GM23338 (cell line): ENCODE measurements around the gene LRP1-AS. TPM values are rescaled to one million over a fixed set of nuclear protein-coding genes. Genes with fewer than 3 reads are reported as not detected.

ENCODE experiments used
- ATAC-seq: fragments of 200-7000 bp; cut with Tn5 transposase; 3 replicates; pipeline ENCODE4 v1.9.1; 2020
- DNase-seq: peaks from one replicate; pipeline ENCODE4 v3.0.0-alpha.2; 2015; ENCODE audit warnings: low spot score
- H2AFZ ChIP-seq: fragments of 200-600 bp; sonication (generic); 2 replicates; pipeline ENCODE4 v1.8.0; 2016; ENCODE audit warnings: antibody characterized with exemption, mild to moderate bottlenecking, moderate library complexity
- H3F3A ChIP-seq: fragments of 200-600 bp; sonication (generic); replicated peaks from 2 replicates; pipeline ENCODE4 v1.8.0; 2017; ENCODE audit warnings: antibody characterized with exemption, mixed run types, low read depth
- H3K27ac ChIP-seq: fragments of 200-600 bp; sonication (generic); 2 replicates; pipeline ENCODE4 v1.6.1; 2016; ENCODE audit warnings: low read depth
- H3K27me3 ChIP-seq: fragments of 200-600 bp; sonication (generic); 2 replicates; pipeline ENCODE4 v1.8.0; 2016; ENCODE audit warnings: mild to moderate bottlenecking, mixed run types, moderate library complexity; ENCODE audit not compliant: insufficient read depth
- H3K36me3 ChIP-seq: fragments of 200-600 bp; sonication (generic); 2 replicates; pipeline ENCODE4 v1.8.0; 2016; ENCODE audit warnings: mild to moderate bottlenecking; ENCODE audit not compliant: insufficient read depth
- H3K4me1 ChIP-seq: fragments of 200-600 bp; sonication (generic); 2 replicates; pipeline ENCODE4 v1.8.0; 2016; ENCODE audit warnings: mild to moderate bottlenecking, moderate library complexity; ENCODE audit not compliant: insufficient read depth
- H3K4me2 ChIP-seq: fragments of 200-600 bp; sonication (generic); 2 replicates; pipeline ENCODE4 v1.7.1; 2017; ENCODE audit warnings: mixed run types
- H3K4me3 ChIP-seq: fragments of 200-600 bp; sonication (generic); 2 replicates; pipeline ENCODE4 v1.6.1; 2016; ENCODE audit warnings: mixed run types
- H3K79me2 ChIP-seq: fragments of 200-600 bp; sonication (generic); replicated peaks from 2 replicates; pipeline ENCODE4 v1.8.0; 2017; ENCODE audit warnings: mild to moderate bottlenecking; ENCODE audit not compliant: insufficient read depth
- H3K9me2 ChIP-seq: fragments of 200-600 bp; sonication (generic); 2 replicates; pipeline ENCODE4 v1.8.0; 2017; ENCODE audit not compliant: insufficient read depth
- H4K20me1 ChIP-seq: fragments of 200-600 bp; sonication (generic); replicated peaks from 2 replicates; pipeline ENCODE4 v1.8.0; 2017; ENCODE audit warnings: mild to moderate bottlenecking; ENCODE audit not compliant: insufficient read depth
- H3K27ac Mint-ChIP-seq: 2 replicates; pipeline ENCODE4 v1.8.0; 2020; ENCODE audit warnings: inconsistent platforms, mild to moderate bottlenecking, moderate library complexity, mixed read lengths
- H3K27me3 Mint-ChIP-seq: 3 replicates; pipeline ENCODE4 v1.8.0; 2022; ENCODE audit warnings: low read depth, mild to moderate bottlenecking, moderate library complexity, mixed read lengths, inconsistent platforms; ENCODE audit not compliant: insufficient read depth, poor library complexity
- H3K36me3 Mint-ChIP-seq: 3 replicates; pipeline ENCODE4 v1.8.0; 2021; ENCODE audit warnings: low read depth, mild to moderate bottlenecking, inconsistent platforms, moderate library complexity, mixed read lengths
- H3K4me1 Mint-ChIP-seq: 3 replicates; pipeline ENCODE4 v1.8.0; 2020; ENCODE audit warnings: mild to moderate bottlenecking, inconsistent platforms, mixed read lengths
- H3K4me3 Mint-ChIP-seq: 3 replicates; pipeline ENCODE4 v1.8.0; 2021; ENCODE audit warnings: moderate library complexity, mild to moderate bottlenecking, inconsistent platforms, mixed read lengths
- H3K9me3 Mint-ChIP-seq: 3 replicates; pipeline ENCODE4 v1.8.0; 2020; ENCODE audit warnings: moderate library complexity, mild to moderate bottlenecking, inconsistent platforms, mixed read lengths
- CREB1 ChIP-seq: fragments of 250-450 bp; sonication (Bioruptor Pico); IDR thresholded peaks from 2 replicates; pipeline ENCODE4 v1.5.0; 2020; ENCODE audit warnings: low read depth, mild to moderate bottlenecking, moderate library complexity
- EZH2 ChIP-seq: fragments of 200-600 bp; sonication (generic); IDR thresholded peaks from one replicate; pipeline ENCODE4 v1.8.0; 2017; ENCODE audit warnings: antibody characterized with exemption, mild to moderate bottlenecking, low read depth; ENCODE audit not compliant: unreplicated experiment
- JUNB ChIP-seq: IDR thresholded peaks from one replicate; pipeline ENCODE4 v1.6.1; 2016; ENCODE audit warnings: antibody characterized with exemption; ENCODE audit not compliant: unreplicated experiment
- POLR2AphosphoS5 ChIP-seq: IDR thresholded peaks from 2 replicates; pipeline ENCODE4 v1.6.1; 2016; ENCODE audit warnings: antibody characterized with exemption, low read depth
- STAT1 ChIP-seq: IDR thresholded peaks from one replicate; pipeline ENCODE4 v1.6.1; 2016; ENCODE audit warnings: antibody characterized with exemption; ENCODE audit not compliant: unreplicated experiment
- ZNF114 ChIP-seq: fragments of 250-450 bp; sonication (Bioruptor Pico); IDR thresholded peaks from 2 replicates; pipeline ENCODE4 v1.5.0; 2020; ENCODE audit warnings: mild to moderate bottlenecking, moderate library complexity
- polyA plus RNA-seq: library from polyadenylated mRNA; unstranded; fragments of >200 nt; fragmentation: Nextera tagmentation; extraction: Ambion mirVana; gene quantifications from 2 replicates; pipeline ENCODE4 v1.2.1, GENCODE V29; 2016
- total RNA-seq: library from RNA; depleted of rRNA; stranded (reverse); fragments of >200 nt; shearing (Covaris generic); gene quantifications from 2 replicates; pipeline ENCODE4 v1.2.3, GENCODE V29; 2014
- TF ChIP-seq, protein P1 (sequence below): fragments of 250-450 bp; sonication (Bioruptor Pico); IDR thresholded peaks from 2 replicates; pipeline ENCODE4 v1.5.0; 2020; ENCODE audit warnings: mild to moderate bottlenecking, moderate library complexity
- TF ChIP-seq, protein P2 (sequence below), 2 experiments: fragments of 200-600 bp in 1 of 2; sonication (generic) in 1 of 2; conservative IDR thresholded peaks; 2 replicates each; pipeline versions ENCODE4 v1.5.1 to v1.6.1; 2016 to 2017; ENCODE audit warnings: antibody characterized with exemption in 2 of 2, low read depth in 2 of 2, mild to moderate bottlenecking in 2 of 2, moderate library complexity in 1 of 2

The LRP1-AS gene
- total and polyA plus RNA-seq, 2 experiments from 2014 or later: 0.86 TPM; not detected in 1

DNA sequence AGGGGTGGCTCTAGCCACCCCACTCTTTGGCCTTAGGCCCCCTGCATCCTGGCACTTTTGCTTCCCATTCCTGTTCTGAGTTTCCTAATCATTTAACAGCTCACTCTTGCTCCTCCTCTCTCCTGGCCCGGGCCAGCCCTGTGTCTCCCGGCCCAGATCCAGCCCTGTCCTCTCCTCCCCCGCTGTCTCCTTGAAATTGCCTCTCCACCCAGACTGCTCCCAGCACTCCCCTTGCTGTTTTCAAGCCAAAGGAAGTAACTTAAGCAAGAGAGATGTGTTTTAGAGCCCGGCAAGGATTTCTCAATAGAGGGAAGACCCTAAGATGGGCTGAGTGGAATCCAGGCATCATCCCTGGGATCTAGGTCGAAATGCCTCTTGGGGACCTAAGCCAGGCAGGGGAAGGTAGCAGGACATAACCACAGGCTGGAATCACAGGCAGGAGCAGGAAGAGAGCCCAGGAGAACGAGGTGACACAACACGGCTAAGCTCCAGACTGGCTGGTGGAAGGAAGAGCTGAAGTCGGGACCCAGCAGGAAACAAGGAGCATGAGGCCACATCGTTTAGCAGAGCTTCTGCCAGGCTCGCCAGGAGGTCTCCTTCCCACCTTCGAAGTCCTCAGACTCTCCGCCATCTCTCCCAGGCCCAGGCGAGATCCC, 2.0 kb upstream of the LRP1-AS start:
- H3K79me2 ChIP-seq: no peaks in the 10 kb centered on the region
- Mint-ChIP-seq H3K27me3 (peaks cover 17% of the 10 kb centered on the region), H3K36me3 (peaks cover 85% of the 10 kb centered on the region), H3K9me3 (no peaks in the 10 kb centered on the region), H3K27ac (no peak overlapping the region), H3K4me3 (no peak overlapping the region), H3K4me1 (peaks cover 47% of the 10 kb centered on the region)
- no peaks in the 10 kb centered on the region for H3K27me3 ChIP-seq
- no peak overlapping the region for H3K4me3 ChIP-seq
- peaks cover 5% of the 10 kb centered on the region for H4K20me1 ChIP-seq
- no peak overlapping the region for H3K4me2 ChIP-seq
- 0 out of 2 replicates have a peak, but pooled peaks cover 3% of the 10 kb centered on the region for H3F3A ChIP-seq
- no peaks in the 10 kb centered on the region for H3K9me2 ChIP-seq
- peaks cover 5% of the 10 kb centered on the region; the same call in 1 of the 2 replicates for H3K36me3 ChIP-seq
- H3K27ac ChIP-seq: peak overlapping the region; percentile 59; the same call in 1 of the 2 replicates
- DNase-seq (no peak), ATAC-seq (no peak)
- no peaks in the 10 kb centered on the region for H3K4me1 ChIP-seq
- no peak overlapping the region for H2AFZ ChIP-seq
- TF ChIP-seq JUNB (no peak), ZNF114 (CRISPR knock-in tag) (no peak), EZH2 (no peak), STAT1 (no peak), POLR2AphosphoS5 (no peak), CREB1 (CRISPR knock-in tag) (no peak)
- TF ChIP-seq, protein P1, sequence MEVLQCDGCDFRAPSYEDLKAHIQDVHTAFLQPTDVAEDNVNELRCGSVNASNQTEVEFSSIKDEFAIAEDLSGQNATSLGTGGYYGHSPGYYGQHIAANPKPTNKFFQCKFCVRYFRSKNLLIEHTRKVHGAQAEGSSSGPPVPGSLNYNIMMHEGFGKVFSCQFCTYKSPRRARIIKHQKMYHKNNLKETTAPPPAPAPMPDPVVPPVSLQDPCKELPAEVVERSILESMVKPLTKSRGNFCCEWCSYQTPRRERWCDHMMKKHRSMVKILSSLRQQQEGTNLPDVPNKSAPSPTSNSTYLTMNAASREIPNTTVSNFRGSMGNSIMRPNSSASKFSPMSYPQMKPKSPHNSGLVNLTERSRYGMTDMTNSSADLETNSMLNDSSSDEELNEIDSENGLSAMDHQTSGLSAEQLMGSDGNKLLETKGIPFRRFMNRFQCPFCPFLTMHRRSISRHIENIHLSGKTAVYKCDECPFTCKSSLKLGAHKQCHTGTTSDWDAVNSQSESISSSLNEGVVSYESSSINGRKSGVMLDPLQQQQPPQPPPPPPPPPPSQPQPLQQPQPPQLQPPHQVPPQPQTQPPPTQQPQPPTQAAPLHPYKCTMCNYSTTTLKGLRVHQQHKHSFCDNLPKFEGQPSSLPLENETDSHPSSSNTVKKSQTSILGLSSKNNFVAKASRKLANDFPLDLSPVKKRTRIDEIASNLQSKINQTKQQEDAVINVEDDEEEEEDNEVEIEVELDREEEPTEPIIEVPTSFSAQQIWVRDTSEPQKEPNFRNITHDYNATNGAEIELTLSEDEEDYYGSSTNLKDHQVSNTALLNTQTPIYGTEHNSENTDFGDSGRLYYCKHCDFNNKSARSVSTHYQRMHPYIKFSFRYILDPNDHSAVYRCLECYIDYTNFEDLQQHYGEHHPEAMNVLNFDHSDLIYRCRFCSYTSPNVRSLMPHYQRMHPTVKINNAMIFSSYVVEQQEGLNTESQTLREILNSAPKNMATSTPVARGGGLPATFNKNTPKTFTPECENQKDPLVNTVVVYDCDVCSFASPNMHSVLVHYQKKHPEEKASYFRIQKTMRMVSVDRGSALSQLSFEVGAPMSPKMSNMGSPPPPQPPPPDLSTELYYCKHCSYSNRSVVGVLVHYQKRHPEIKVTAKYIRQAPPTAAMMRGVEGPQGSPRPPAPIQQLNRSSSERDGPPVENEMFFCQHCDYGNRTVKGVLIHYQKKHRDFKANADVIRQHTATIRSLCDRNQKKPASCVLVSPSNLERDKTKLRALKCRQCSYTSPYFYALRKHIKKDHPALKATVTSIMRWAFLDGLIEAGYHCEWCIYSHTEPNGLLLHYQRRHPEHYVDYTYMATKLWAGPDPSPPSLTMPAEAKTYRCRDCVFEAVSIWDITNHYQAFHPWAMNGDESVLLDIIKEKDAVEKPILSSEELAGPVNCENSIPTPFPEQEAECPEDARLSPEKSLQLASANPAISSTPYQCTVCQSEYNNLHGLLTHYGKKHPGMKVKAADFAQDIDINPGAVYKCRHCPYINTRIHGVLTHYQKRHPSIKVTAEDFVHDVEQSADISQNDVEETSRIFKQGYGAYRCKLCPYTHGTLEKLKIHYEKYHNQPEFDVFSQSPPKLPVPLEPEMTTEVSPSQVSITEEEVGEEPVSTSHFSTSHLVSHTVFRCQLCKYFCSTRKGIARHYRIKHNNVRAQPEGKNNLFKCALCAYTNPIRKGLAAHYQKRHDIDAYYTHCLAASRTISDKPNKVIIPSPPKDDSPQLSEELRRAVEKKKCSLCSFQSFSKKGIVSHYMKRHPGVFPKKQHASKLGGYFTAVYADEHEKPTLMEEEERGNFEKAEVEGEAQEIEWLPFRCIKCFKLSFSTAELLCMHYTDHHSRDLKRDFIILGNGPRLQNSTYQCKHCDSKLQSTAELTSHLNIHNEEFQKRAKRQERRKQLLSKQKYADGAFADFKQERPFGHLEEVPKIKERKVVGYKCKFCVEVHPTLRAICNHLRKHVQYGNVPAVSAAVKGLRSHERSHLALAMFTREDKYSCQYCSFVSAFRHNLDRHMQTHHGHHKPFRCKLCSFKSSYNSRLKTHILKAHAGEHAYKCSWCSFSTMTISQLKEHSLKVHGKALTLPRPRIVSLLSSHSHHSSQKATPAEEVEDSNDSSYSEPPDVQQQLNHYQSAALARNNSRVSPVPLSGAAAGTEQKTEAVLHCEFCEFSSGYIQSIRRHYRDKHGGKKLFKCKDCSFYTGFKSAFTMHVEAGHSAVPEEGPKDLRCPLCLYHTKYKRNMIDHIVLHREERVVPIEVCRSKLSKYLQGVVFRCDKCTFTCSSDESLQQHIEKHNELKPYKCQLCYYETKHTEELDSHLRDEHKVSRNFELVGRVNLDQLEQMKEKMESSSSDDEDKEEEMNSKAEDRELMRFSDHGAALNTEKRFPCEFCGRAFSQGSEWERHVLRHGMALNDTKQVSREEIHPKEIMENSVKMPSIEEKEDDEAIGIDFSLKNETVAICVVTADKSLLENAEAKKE: no peak
- TF ChIP-seq, protein P2, sequence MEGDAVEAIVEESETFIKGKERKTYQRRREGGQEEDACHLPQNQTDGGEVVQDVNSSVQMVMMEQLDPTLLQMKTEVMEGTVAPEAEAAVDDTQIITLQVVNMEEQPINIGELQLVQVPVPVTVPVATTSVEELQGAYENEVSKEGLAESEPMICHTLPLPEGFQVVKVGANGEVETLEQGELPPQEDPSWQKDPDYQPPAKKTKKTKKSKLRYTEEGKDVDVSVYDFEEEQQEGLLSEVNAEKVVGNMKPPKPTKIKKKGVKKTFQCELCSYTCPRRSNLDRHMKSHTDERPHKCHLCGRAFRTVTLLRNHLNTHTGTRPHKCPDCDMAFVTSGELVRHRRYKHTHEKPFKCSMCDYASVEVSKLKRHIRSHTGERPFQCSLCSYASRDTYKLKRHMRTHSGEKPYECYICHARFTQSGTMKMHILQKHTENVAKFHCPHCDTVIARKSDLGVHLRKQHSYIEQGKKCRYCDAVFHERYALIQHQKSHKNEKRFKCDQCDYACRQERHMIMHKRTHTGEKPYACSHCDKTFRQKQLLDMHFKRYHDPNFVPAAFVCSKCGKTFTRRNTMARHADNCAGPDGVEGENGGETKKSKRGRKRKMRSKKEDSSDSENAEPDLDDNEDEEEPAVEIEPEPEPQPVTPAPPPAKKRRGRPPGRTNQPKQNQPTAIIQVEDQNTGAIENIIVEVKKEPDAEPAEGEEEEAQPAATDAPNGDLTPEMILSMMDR (conservative IDR thresholded peaks at IDR 0.05; ENCODE audit: low read depth in 2 of 2): no peak
